Kidney tubule cell (primary cell): Measurements from ENCODE around the gene ARAP2.

Source experiments
- DNase-seq: peaks from one replicate; pipeline ENCODE4 v3.0.0-alpha.2; 2018; ENCODE audit warnings: low spot score

The ARAP2 gene

GRCh38 chr4:36128689-36129088 is 115.6 kb downstream of the ARAP2 start:
- no peak for DNase-seq

GRCh38 chr4:36123906-36124305 is 120.4 kb downstream of the ARAP2 start:
- no peak for DNase-seq

GRCh38 chr4:36115312-36115711 is 129.0 kb downstream of the ARAP2 start:
- no peak for DNase-seq

GRCh38 chr4:36111172-36111571 is 133.1 kb downstream of the ARAP2 start:
- DNase-seq: no peak

- DNase-seq: no peak
These were observed 144.8 kb downstream of the ARAP2 start for GRCh38 chr4:36099509-36099908.

GRCh38 chr4:36094995-36095394 is 149.3 kb downstream of the ARAP2 start:
- DNase-seq: no peak

- DNase-seq: no peak
These were observed 152.3 kb downstream of the ARAP2 start for GRCh38 chr4:36091997-36092396.

GRCh38 chr4:36088542-36088941 is 155.8 kb downstream of the ARAP2 start:
- DNase-seq: peak; percentile 72

GRCh38 chr4:36086261-36086786 is 158.0 kb downstream of the ARAP2 start:
- DNase-seq: no peak

- no peak for DNase-seq
These were observed 161.5 kb downstream of the ARAP2 start for GRCh38 chr4:36082817-36083216.

- no peak for DNase-seq
These were observed 163.1 kb downstream of the ARAP2 start for GRCh38 chr4:36081185-36081584.

- DNase-seq: no peak
These were observed 164.6 kb downstream of the ARAP2 start for GRCh38 chr4:36079666-36080065.

- no peak for DNase-seq
These were observed 166.0 kb downstream of the ARAP2 start for GRCh38 chr4:36078319-36078718.

GRCh38 chr4:36072529-36072928 is 171.8 kb downstream of the ARAP2 start:
- no peak for DNase-seq

GRCh38 chr4:36067116-36067515 is 177.2 kb downstream of the ARAP2 start:
- DNase-seq: no peak

GRCh38 chr4:36065274-36065871 is 178.9 kb downstream of the ARAP2 start:
- DNase-seq: no peak

GRCh38 chr4:36064117-36064516 is 180.2 kb downstream of the ARAP2 start:
- DNase-seq: peak; percentile 43

- no peak for DNase-seq
These were observed 188.2 kb downstream of the ARAP2 start for GRCh38 chr4:36056136-36056535.

GRCh38 chr4:36054694-36055422 is 189.5 kb downstream of the ARAP2 start:
- no peak for DNase-seq

GRCh38 chr4:36053930-36054329 is 190.4 kb downstream of the ARAP2 start:
- peak; percentile 16 for DNase-seq

GRCh38 chr4:36051634-36052033 is 192.7 kb downstream of the ARAP2 start:
- DNase-seq: no peak

- DNase-seq: peak; percentile 34
These were observed 198.3 kb downstream of the ARAP2 start for GRCh38 chr4:36046026-36046425.

GRCh38 chr4:36043901-36044300 is 200.4 kb downstream of the ARAP2 start:
- DNase-seq: no peak

GRCh38 chr4:36043241-36043640 is 201.1 kb downstream of the ARAP2 start:
- no peak for DNase-seq
